ENCODE measurements around the gene HTRA2. TPM values are rescaled to one million over a fixed set of nuclear protein-coding genes. Genes with fewer than 3 reads are reported as not detected.

HTRA2 gene
- total and polyA plus RNA-seq, 3 donors from 2014 or later = 36.5 to 46.8 (median 45.8) TPM

- TF ChIP-seq CTCF (IDR thresholded peaks at IDR 0.05) (no peak), POLR2A (IDR thresholded peaks at IDR 0.05) (no peak)
- Histone ChIP-seq H3K9me3 (no peaks in the 10 kb centered on the region), H3K4me3 (peak overlapping the region in 1 of 2 donors; percentile 32), H3K4me1 (peaks cover 18% of the 10 kb centered on the region), H3K36me3 (ENCODE audit: low read depth, missing control alignments) (no peaks in the 10 kb centered on the region), H3K27ac (no peak overlapping the region), H3K27me3 (no peaks in the 10 kb centered on the region)
- 1 to 2% methylated on average over 39 to 41 of the region's 41 CpGs for WGBS, 2 donors
- intact Hi-C loops (cut with DNase I; ENCODE audit: low total_unique reads) = no loop called here
- no peak for DNase-seq
Observed at GRCh38 chr2:74498500-74499266, 31.1 kb upstream of the HTRA2 start.

GRCh38 chr2:74499267-74499939 lies 30.3 kb upstream of the HTRA2 start, which contains the start of gene LBX2:
TSS of gene LBX2 (minus strand) at chr2:74499603. CDS start at chr2:74499537, 66 bp downstream.
- Histone ChIP-seq H3K36me3 (ENCODE audit: low read depth, missing control alignments) (no peaks in the 10 kb centered on the region), H3K4me1 (peaks cover 18% of the 10 kb centered on the region), H3K4me3 (peak within 1 kb of the TSS; percentile 18 to 32), H3K27me3 (no peaks in the 10 kb centered on the region), H3K27ac (no peak within 1 kb of the TSS), H3K9me3 (no peaks in the 10 kb centered on the region)
- DNase-seq = peak; percentile 39
- 0 to 4% methylated on average over 36 to 55 of the region's 65 CpGs for WGBS, 2 donors
- TF ChIP-seq POLR2A (IDR thresholded peaks at IDR 0.05) (no peak), CTCF (IDR thresholded peaks at IDR 0.05) (no peak)
- intact Hi-C loops (cut with DNase I; ENCODE audit: low total_unique reads) = no loop called here

GRCh38 chr2:74499940-74500577 lies 29.7 kb upstream of the HTRA2 start:
- DNase-seq = no peak
- H3K4me3 ChIP-seq = no peak overlapping the region
- peaks cover 18% of the 10 kb centered on the region for H3K4me1 ChIP-seq

GRCh38 chr2:74500578-74500946 lies 29.2 kb upstream of the HTRA2 start:
- intact Hi-C loops (cut with DNase I; ENCODE audit: low total_unique reads) = no loop called here
- TF ChIP-seq POLR2A (IDR thresholded peaks at IDR 0.05) (no peak), CTCF (IDR thresholded peaks at IDR 0.05) (no peak)

More at GRCh38 chr2:74499940-74500577, 29.7 kb upstream of the HTRA2 start:
- WGBS, 2 donors = 37 to 38% methylated on average over 11 to 15 of the region's 15 CpGs
- Histone ChIP-seq H3K9me3 (no peaks in the 10 kb centered on the region), H3K27me3 (no peaks in the 10 kb centered on the region), H3K27ac (no peak overlapping the region), H3K36me3 (ENCODE audit: low read depth, missing control alignments) (peaks cover 4% of the 10 kb centered on the region)
- intact Hi-C loops (cut with DNase I; ENCODE audit: low total_unique reads) = no loop called here
- TF ChIP-seq POLR2A (IDR thresholded peaks at IDR 0.05) (no peak), CTCF (IDR thresholded peaks at IDR 0.05) (no peak)

More at GRCh38 chr2:74500578-74500946, 29.2 kb upstream of the HTRA2 start:
- Histone ChIP-seq H3K4me1 (peaks cover 18% of the 10 kb centered on the region), H3K9me3 (no peaks in the 10 kb centered on the region), H3K27ac (no peak overlapping the region), H3K27me3 (no peaks in the 10 kb centered on the region), H3K4me3 (no peak overlapping the region), H3K36me3 (ENCODE audit: low read depth, missing control alignments) (peaks cover 4% of the 10 kb centered on the region)
- no peak for DNase-seq
